Fibroblast of lung (primary cell): Measurements from ENCODE around the gene TVP23C.

Experiments used
- CTCF ChIP-seq, 2 donors: IDR thresholded peaks in 1 of 2; conservative IDR thresholded peaks in 1 of 2; 1 replicate in 1 of 2; 2 replicates in 1 of 2; pipeline ENCODE4 v1.5.1; 2011 to 2012; ENCODE audit warnings: low read length in 2 of 2, control low read depth in 1 of 2, inconsistent platforms in 1 of 2, low read depth in 1 of 2, mild to moderate bottlenecking in 1 of 2
- EZH2 ChIP-seq: IDR thresholded peaks from 2 replicates; pipeline ENCODE4 v1.5.1; 2012; ENCODE audit warnings: low read length, control low read depth, mild to moderate bottlenecking; ENCODE audit errors: missing control alignments

DNA sequence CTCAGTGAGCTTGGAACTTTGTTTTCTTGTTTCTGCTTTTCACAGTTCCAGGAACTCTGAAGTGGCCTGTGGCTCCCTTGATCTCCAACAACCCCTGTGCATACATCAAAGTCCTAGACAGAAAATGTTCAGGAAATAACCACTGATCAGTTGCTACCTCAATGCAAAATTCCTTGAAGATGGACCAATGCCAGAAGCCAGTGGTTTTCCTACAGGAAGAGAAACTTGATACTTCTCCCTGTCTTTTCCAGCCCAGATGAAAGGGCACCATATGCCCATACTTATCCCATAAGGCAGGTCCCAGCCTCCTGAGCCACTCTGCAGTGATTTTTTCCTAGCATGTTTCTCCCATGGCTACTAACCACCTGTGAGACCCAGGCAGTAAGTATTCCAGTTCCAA is 83.6 kb downstream of the TVP23C start:
- no peak for TF ChIP-seq CTCF (conservative IDR thresholded peaks at IDR 0.05 in 1 of 2, IDR thresholded peaks at IDR 0.05 in 1 of 2; ENCODE audit: low read depth in 1 of 2, low read length in 2 of 2)
- TF ChIP-seq EZH2, result no peak
